ENCODE measurements around the gene AMBRA1.

DNA sequence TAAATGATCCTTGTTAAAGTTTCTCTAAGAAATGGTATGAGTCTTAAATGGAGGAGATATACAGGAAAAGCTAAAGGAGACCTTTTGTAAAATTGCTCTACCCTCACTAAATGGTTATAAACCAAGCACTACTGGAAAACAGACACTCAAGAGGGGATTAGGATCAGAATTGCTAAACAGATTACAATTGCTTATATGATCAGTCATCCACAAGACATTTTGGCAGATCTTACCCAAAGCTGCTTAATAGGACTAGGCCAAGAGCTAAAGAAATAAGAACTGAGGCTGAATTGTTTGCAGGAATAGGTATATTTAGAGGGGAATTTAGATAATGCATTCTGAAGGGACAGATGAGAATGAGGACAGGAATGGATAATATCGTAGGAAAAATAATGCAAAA lies 13.7 kb upstream of the AMBRA1 start:
- no peak for TF ChIP-seq POLR2AphosphoS5 (IDR thresholded peaks at IDR 0.05)
- no peak for TF ChIP-seq CTCF (IDR thresholded peaks at IDR 0.05)
- TF ChIP-seq POLR2A (IDR thresholded peaks at IDR 0.05), result no peak
- no peak for TF ChIP-seq EP300 (IDR thresholded peaks at IDR 0.05)

Data from upper lobe of left lung (tissue), 4 donors.